ENCODE results near the gene FGFR3. TPM values are rescaled to one million over a fixed set of nuclear protein-coding genes. Genes with fewer than 3 reads are reported as not detected.

FGFR3 gene
- total and polyA plus RNA-seq, 9 of the 15 experiments (the other 6 are each of a cell fraction or from before 2014, with no cell fraction given): 1.2 to 60.4 (median 12.7) TPM

GRCh38 chr4:1771555-1772305, 21.4 kb upstream of the FGFR3 start (continued):
- TF ChIP-seq ETS1 (conservative IDR thresholded peaks at IDR 0.05; ENCODE audit: control insufficient read depth, low read depth, low read length) (no peak), FOXJ2 (tag; IDR thresholded peaks at IDR 0.05) (no peak), EGR1 (conservative IDR thresholded peaks at IDR 0.05) (peak; percentile 60), NFRKB (IDR thresholded peaks at IDR 0.05; ENCODE audit: low read depth) (no peak), JUN (IDR thresholded peaks at IDR 0.05; ENCODE audit: borderline replicate concordance, low read depth, low read length) (no peak), JUN (CRISPR knock-in tag; IDR thresholded peaks at IDR 0.05; ENCODE audit: borderline replicate concordance) (no peak), CEBPZ (IDR thresholded peaks at IDR 0.05; ENCODE audit: borderline replicate concordance, low read depth, low read length) (no peak), STAG1 (CRISPR knock-in tag; IDR thresholded peaks at IDR 0.05; ENCODE audit: borderline replicate concordance) (no peak), GABPB2 (CRISPR knock-in tag; conservative IDR thresholded peaks at IDR 0.05) (no peak), VEZF1 (CRISPR knock-in tag; IDR thresholded peaks at IDR 0.05) (peak; percentile 78), EZH2 (IDR thresholded peaks at IDR 0.05; ENCODE audit: borderline replicate concordance, low read depth, low read length) (no peak), NFATC3 (IDR thresholded peaks at IDR 0.05) (no peak), ZBTB7A (IDR thresholded peaks at IDR 0.05; ENCODE audit: borderline replicate concordance, control insufficient read depth, low read depth, low read length) (peak; percentile 53; the same call in 1 of the 2 replicates), ETV6 (IDR thresholded peaks at IDR 0.05; ENCODE audit: borderline replicate concordance in 1 of 2, low read depth in 2 of 2, low read length in 1 of 2) (no peak), ETV6 (CRISPR knock-in tag; IDR thresholded peaks at IDR 0.05; ENCODE audit: borderline replicate concordance) (no peak), MAZ (CRISPR knock-in tag; conservative IDR thresholded peaks at IDR 0.05 in 1 of 2, IDR thresholded peaks at IDR 0.05 in 1 of 2) (peak in 1 of 2 experiments; percentile 53; a peak in 2 of 4 replicates)
- TF ChIP-seq, protein P1, sequence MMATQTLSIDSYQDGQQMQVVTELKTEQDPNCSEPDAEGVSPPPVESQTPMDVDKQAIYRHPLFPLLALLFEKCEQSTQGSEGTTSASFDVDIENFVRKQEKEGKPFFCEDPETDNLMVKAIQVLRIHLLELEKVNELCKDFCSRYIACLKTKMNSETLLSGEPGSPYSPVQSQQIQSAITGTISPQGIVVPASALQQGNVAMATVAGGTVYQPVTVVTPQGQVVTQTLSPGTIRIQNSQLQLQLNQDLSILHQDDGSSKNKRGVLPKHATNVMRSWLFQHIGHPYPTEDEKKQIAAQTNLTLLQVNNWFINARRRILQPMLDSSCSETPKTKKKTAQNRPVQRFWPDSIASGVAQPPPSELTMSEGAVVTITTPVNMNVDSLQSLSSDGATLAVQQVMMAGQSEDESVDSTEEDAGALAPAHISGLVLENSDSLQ (IDR thresholded peaks at IDR 0.05): no peak
